H1 (cell line): ENCODE data around the gene NELL2. TPM values are rescaled to one million over a fixed set of nuclear protein-coding genes. Genes with fewer than 3 reads are reported as not detected.

Experiments
- CTCF ChIA-PET: fragments of 300-600 bp; sonication (Branson Sonifier 250); formaldehyde crosslinking; loops from one replicate; lab custom pipeline; 2021; ENCODE audit not compliant: partially characterized antibody; lab: Charles Lee
- POLR2A ChIA-PET: fragments of 300-600 bp; sonication (Branson Sonifier 250); formaldehyde crosslinking; loops from one replicate; lab custom pipeline; 2021; ENCODE audit warnings: inconsistent platforms; ENCODE audit not compliant: partially characterized antibody; lab: Charles Lee
- DNase-seq, 2 experiments: peaks; one replicate each; pipeline versions ENCODE4 v3.0.0 to v3.0.0-alpha.2; 2010 to 2022; ENCODE audit warnings: low spot score in 2 of 2, low read depth in 1 of 2, mixed read lengths in 1 of 2
- FAIRE-seq: peaks from 2 replicates; lab custom pipeline; 2011; peaks lifted over from hg19 to GRCh38; lab: Jason Lieb, UNC
- H2AFZ ChIP-seq: 2 replicates; pipeline ENCODE4 v1.8.1; 2012; ENCODE audit warnings: low read length, inconsistent platforms
- H2AK5ac ChIP-seq: 2 replicates; pipeline ENCODE4 v1.6.1; 2013; ENCODE audit warnings: low read depth, low read length
- H2BK120ac ChIP-seq: replicated peaks from 2 replicates; pipeline ENCODE3; 2013; ENCODE audit warnings: low read depth, low read length, inconsistent platforms
- H2BK12ac ChIP-seq: 2 replicates; pipeline ENCODE4 v1.6.1; 2013; ENCODE audit warnings: low read depth, low read length
- H2BK15ac ChIP-seq: 2 replicates; pipeline ENCODE4 v1.6.1; 2013; ENCODE audit warnings: low read length
- H2BK20ac ChIP-seq: 2 replicates; pipeline ENCODE4 v1.6.1; 2013; ENCODE audit warnings: low read length
- H2BK5ac ChIP-seq: 2 replicates; pipeline ENCODE4 v1.6.1; 2013; ENCODE audit warnings: low read depth, low read length
- H3K14ac ChIP-seq: 2 replicates; pipeline ENCODE4 v1.6.1; 2013; ENCODE audit warnings: inconsistent platforms; ENCODE audit not compliant: insufficient read length
- H3K18ac ChIP-seq: 2 replicates; pipeline ENCODE4 v1.6.1; 2013; ENCODE audit warnings: low read length; ENCODE audit errors: extremely low read depth
- H3K23ac ChIP-seq: 2 replicates; pipeline ENCODE4 v1.6.1; 2013; ENCODE audit warnings: inconsistent platforms; ENCODE audit not compliant: insufficient read length
- H3K23me2 ChIP-seq: 2 replicates; pipeline ENCODE4 v1.6.1; 2013; ENCODE audit warnings: low read depth, low read length
- H3K27ac ChIP-seq: 2 replicates; pipeline ENCODE4 v1.6.1; 2011; ENCODE audit warnings: low read depth, low read length, inconsistent platforms
- H3K27me3 ChIP-seq, 4 experiments: replicated peaks in 1 of 4; 1 replicate in 1 of 4; 2 replicates in 3 of 4; pipeline versions ENCODE4 v1.6.1 to v1.8.1; 2011 to 2013; ENCODE audit warnings: low read length in 3 of 4, mild to moderate bottlenecking in 3 of 4, inconsistent platforms in 2 of 4, mixed read lengths in 2 of 4, moderate library complexity in 1 of 4; ENCODE audit not compliant: control insufficient read depth in 3 of 4, insufficient read depth in 3 of 4; ENCODE audit errors: extremely low read depth in 1 of 4
- H3K36me3 ChIP-seq, 4 experiments: 2 replicates each; pipeline versions ENCODE4 v1.6.1 to v1.8.1; 2011 to 2013; ENCODE audit warnings: mild to moderate bottlenecking in 4 of 4, low read length in 3 of 4, moderate library complexity in 2 of 4, control low read depth in 1 of 4, inconsistent platforms in 1 of 4; ENCODE audit not compliant: insufficient read depth in 4 of 4, control insufficient read depth in 2 of 4
- H3K4ac ChIP-seq: replicated peaks from 2 replicates; pipeline ENCODE3; 2013; ENCODE audit warnings: low read length, low read depth, mixed read lengths, inconsistent platforms; ENCODE audit not compliant: insufficient read length
- H3K4me1 ChIP-seq, 4 experiments: replicated peaks in 1 of 4; 1 replicate in 1 of 4; 2 replicates in 3 of 4; pipeline versions ENCODE4 v1.6.1 to v1.8.1; 2011 to 2013; ENCODE audit warnings: low read length in 3 of 4, inconsistent platforms in 2 of 4, mixed read lengths in 1 of 4; ENCODE audit not compliant: insufficient read depth in 4 of 4, control insufficient read depth in 3 of 4
- H3K4me2 ChIP-seq, 2 experiments: 2 replicates each; pipeline versions ENCODE4 v1.6.1 to v1.8.1; 2011 to 2013; ENCODE audit warnings: low read depth in 2 of 2, low read length in 2 of 2, control low read depth in 1 of 2, inconsistent platforms in 1 of 2, mild to moderate bottlenecking in 1 of 2; ENCODE audit not compliant: insufficient read depth in 1 of 2
- H3K4me3 ChIP-seq, 4 experiments: fragments of 200-600, 300-600 bp in 1 of 4; sonication (generic), shearing (Covaris generic), sonication (Bioruptor Twin) in 1 of 4; 2 replicates each; pipeline versions ENCODE4 v1.5.1 to v1.8.1; 2011 to 2016; ENCODE audit warnings: low read length in 4 of 4, low read depth in 3 of 4, control low read depth in 2 of 4, inconsistent platforms in 2 of 4, mild to moderate bottlenecking in 2 of 4, mixed read lengths in 1 of 4, moderate library complexity in 1 of 4; ENCODE audit not compliant: insufficient read depth in 2 of 4; ENCODE audit errors: extremely low read depth in 1 of 4
- H3K56ac ChIP-seq: replicated peaks from 2 replicates; pipeline ENCODE3; 2013; ENCODE audit warnings: low read depth, mild to moderate bottlenecking, mixed read lengths, low read length, inconsistent platforms; ENCODE audit not compliant: insufficient read length
- H3K79me1 ChIP-seq: 2 replicates; pipeline ENCODE4 v1.6.1; 2013; ENCODE audit warnings: low read depth, low read length, control low read depth
- H3K79me2 ChIP-seq, 2 experiments: 2 replicates each; pipeline versions ENCODE4 v1.6.1 to v1.8.1; 2012 to 2013; ENCODE audit warnings: low read length in 2 of 2, mild to moderate bottlenecking in 2 of 2, inconsistent platforms in 1 of 2; ENCODE audit not compliant: insufficient read depth in 2 of 2, control insufficient read depth in 1 of 2
- H3K9ac ChIP-seq, 4 experiments: replicated peaks in 1 of 4; 1 replicate in 1 of 4; 2 replicates in 3 of 4; pipeline versions ENCODE4 v1.6.1 to v1.8.1; 2011 to 2013; ENCODE audit warnings: low read depth in 3 of 4, low read length in 3 of 4, control low read depth in 2 of 4, mild to moderate bottlenecking in 2 of 4, moderate library complexity in 2 of 4, inconsistent platforms in 1 of 4; ENCODE audit errors: extremely low read depth in 1 of 4
- H3K9me3 ChIP-seq, 2 experiments: 2 replicates each; pipeline versions ENCODE4 v1.6.1 to v1.8.1; 2012 to 2013; ENCODE audit warnings: mild to moderate bottlenecking in 2 of 2, moderate library complexity in 2 of 2, control low read depth in 1 of 2, inconsistent platforms in 1 of 2, low read depth in 1 of 2, low read length in 1 of 2, mixed read lengths in 1 of 2; ENCODE audit not compliant: insufficient read depth in 2 of 2
- H4K20me1 ChIP-seq, 2 experiments: replicated peaks in 1 of 2; 2 replicates each; pipeline versions ENCODE3 to v1.8.1; 2011 to 2013; ENCODE audit warnings: inconsistent platforms in 2 of 2, low read length in 2 of 2, mild to moderate bottlenecking in 1 of 2; ENCODE audit not compliant: insufficient read depth in 2 of 2, control insufficient read depth in 1 of 2
- H4K5ac ChIP-seq: 2 replicates; pipeline ENCODE4 v1.6.1; 2013; ENCODE audit warnings: low read length, low read depth, mixed read lengths, inconsistent platforms; ENCODE audit not compliant: insufficient read length
- H4K8ac ChIP-seq: 2 replicates; pipeline ENCODE4 v1.8.0; 2013; ENCODE audit warnings: mild to moderate bottlenecking, moderate library complexity, low read length, inconsistent platforms; ENCODE audit not compliant: insufficient read depth; ENCODE audit errors: extremely low read depth
- H4K91ac ChIP-seq: replicated peaks from 2 replicates; pipeline ENCODE3; 2013; ENCODE audit warnings: low read length, mixed read lengths, inconsistent platforms; ENCODE audit not compliant: insufficient read length
- BACH1 ChIP-seq: IDR thresholded peaks from 2 replicates; pipeline ENCODE4 v1.6.1; 2012; ENCODE audit warnings: low read length, improper control_type of control experiment
- EGR1 ChIP-seq: IDR thresholded peaks from 2 replicates; pipeline ENCODE4 v1.6.1; 2011; ENCODE audit warnings: low read depth, low read length, borderline replicate concordance
- HDAC2 ChIP-seq, 2 experiments: fragments of 300-600 bp in 1 of 2; sonication (generic) in 1 of 2; IDR thresholded peaks; 2 replicates each; pipeline ENCODE4 v1.6.1; 2011 to 2012; ENCODE audit warnings: low read depth in 2 of 2, low read length in 2 of 2, mild to moderate bottlenecking in 2 of 2, moderate library complexity in 2 of 2, borderline replicate concordance in 1 of 2, inconsistent platforms in 1 of 2
- HDAC6 ChIP-seq: IDR thresholded peaks from one replicate; pipeline ENCODE4 v1.7.1; 2012; ENCODE audit warnings: low read depth, mild to moderate bottlenecking, inconsistent platforms, low read length, moderate library complexity
- NANOG ChIP-seq: IDR thresholded peaks from 2 replicates; pipeline ENCODE4 v1.6.1; 2011; ENCODE audit warnings: low read length, low read depth, mild to moderate bottlenecking, inconsistent platforms; ENCODE audit not compliant: insufficient read depth, poor library complexity, severe bottlenecking
- PHF8 ChIP-seq: fragments of 200-600 bp; sonication (generic); conservative IDR thresholded peaks from 2 replicates; pipeline ENCODE4 v1.7.1; 2012; ENCODE audit warnings: low read depth, mild to moderate bottlenecking, inconsistent platforms, low read length, moderate library complexity
- RNF2 ChIP-seq: fragments of 200-900, 300-1000 bp; sonication (generic); IDR thresholded peaks from 2 replicates; pipeline ENCODE4 v1.7.1; 2016; ENCODE audit warnings: borderline replicate concordance, low read depth, mild to moderate bottlenecking, antibody characterized with exemption, low read length; ENCODE audit not compliant: poor library complexity, severe bottlenecking; ENCODE audit errors: missing control alignments
- RXRA ChIP-seq: IDR thresholded peaks from 2 replicates; pipeline ENCODE4 v1.6.1; 2011; ENCODE audit warnings: low read depth, mild to moderate bottlenecking, low read length, moderate library complexity; ENCODE audit not compliant: insufficient read depth
- SIN3A ChIP-seq, 2 experiments: IDR thresholded peaks in 1 of 2; conservative IDR thresholded peaks in 1 of 2; 2 replicates each; pipeline ENCODE4 v1.6.1; 2011 to 2012; ENCODE audit warnings: low read length in 2 of 2, improper control_type of control experiment in 1 of 2, low read depth in 1 of 2, mild to moderate bottlenecking in 1 of 2
- SIX5 ChIP-seq: IDR thresholded peaks from 2 replicates; pipeline ENCODE4 v1.6.1; 2011; ENCODE audit warnings: mild to moderate bottlenecking, low read depth, low read length
- SP4 ChIP-seq: IDR thresholded peaks from 2 replicates; pipeline ENCODE4 v1.6.1; 2012; ENCODE audit warnings: low read length, inconsistent platforms
- TAF1 ChIP-seq: IDR thresholded peaks from 2 replicates; pipeline ENCODE4 v1.6.1; 2011; ENCODE audit warnings: mild to moderate bottlenecking, low read depth, low read length
- ZNF274 ChIP-seq: IDR thresholded peaks from 2 replicates; pipeline ENCODE4 v1.7.0; 2012; ENCODE audit warnings: low read length, borderline replicate concordance; ENCODE audit errors: extremely low read depth
- WGBS, 2 experiments: shearing (Covaris generic) in 1 of 2; methylation state at CpG; one replicate each; pipeline versions ENCODE4 v1.1.6 to v1.1.7; 2013 to 2015; ENCODE audit warnings: low lambda C conversion rate in 2 of 2, mixed read lengths in 2 of 2, inconsistent platforms in 1 of 2, low coverage in 1 of 2, missing lambda C conversion rate in 1 of 2; ENCODE audit not compliant: insufficient replicate concordance in 2 of 2, insufficient coverage in 1 of 2, insufficient read length in 1 of 2; ENCODE audit errors: extremely low coverage in 1 of 2, missing lambda C conversion rate in 1 of 2; 5-methylcytosine and 5-hydroxymethylcytosine counted together
- polyA plus RNA-seq, 7 experiments: library from polyadenylated mRNA; depleted of rRNA in 3 of 7; stranded (reverse) in 5 of 7; unstranded in 2 of 7; fragments of >200 nt in 5 of 7; fragments of 200-250 nt in 2 of 7; gene quantifications; 1 replicate in 5 of 7; 2 replicates in 1 of 7; 4 replicates in 1 of 7; pipeline versions ENCODE4 v1.2.1 to v1.2.3, GENCODE V29; 2011 to 2013; ENCODE audit warnings: missing spikeins in 2 of 7, mixed read lengths in 2 of 7
- total RNA-seq: library from RNA; stranded (reverse); fragmentation: NEBNext Ultra II Directional; extraction: Animal tissue kit (Norgen Biotek cat#: 25700); gene quantifications from 2 replicates; pipeline ENCODE4 v1.2.1, GENCODE V29; 2021
- TF ChIP-seq, protein P1 (sequence below): IDR thresholded peaks from 2 replicates; pipeline ENCODE4 v1.6.1; 2012; ENCODE audit warnings: inconsistent platforms

Gene NELL2
- total and polyA plus RNA-seq, 2 of the 8 experiments (the other 6 are each of a cell fraction or from before 2014, with no cell fraction given), result 54.2 to 56.8 TPM

DNA sequence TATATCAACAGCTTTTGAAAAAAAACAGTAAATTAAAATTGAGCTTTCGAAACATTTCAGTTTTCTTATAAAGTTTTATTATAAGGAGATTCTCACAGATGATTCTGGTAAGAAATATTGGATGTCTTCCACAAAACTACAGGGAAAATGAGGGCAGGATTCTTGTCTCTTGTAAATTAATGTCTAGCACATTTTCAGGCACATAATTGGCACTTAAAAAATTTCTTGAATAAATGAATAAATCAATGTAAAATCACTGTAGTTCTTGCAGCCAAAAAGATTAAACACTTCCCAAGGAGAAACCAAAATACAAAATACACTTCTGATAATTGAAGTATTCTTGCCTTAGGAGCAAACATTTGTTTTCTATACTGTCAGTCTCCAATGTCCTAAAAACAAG, 164.4 kb downstream of the NELL2 start:
- H3K23ac ChIP-seq, result no peak overlapping the region
- no peak overlapping the region for H2AFZ ChIP-seq
- FAIRE-seq (no peak), DNase-seq (no peak)
- H3K9me3 ChIP-seq, result no peaks in the 10 kb centered on the region
- no peaks in the 10 kb centered on the region for H3K36me3 ChIP-seq
- WGBS, 2 experiments, result 94% methylated on average over 1 of the region's 1 CpG; no CpG with 5 or more reads in 1 of the 2 experiments
- H2AK5ac ChIP-seq, result no peak overlapping the region
- no peak overlapping the region for H3K18ac ChIP-seq
- no peaks in the 10 kb centered on the region for H3K79me2 ChIP-seq
- H3K4me2 ChIP-seq, result no peak overlapping the region
- no peaks in the 10 kb centered on the region for H4K20me1 ChIP-seq
- no peak overlapping the region for H3K14ac ChIP-seq
- no peak overlapping the region for H4K8ac ChIP-seq
- no peak overlapping the region for H2BK20ac ChIP-seq
- H3K4me1 ChIP-seq, result no peaks in the 10 kb centered on the region
- no peak overlapping the region for H3K4ac ChIP-seq
- H4K91ac ChIP-seq, result no peak overlapping the region
- H3K56ac ChIP-seq, result no peak overlapping the region
- H2BK12ac ChIP-seq, result no peak overlapping the region
- H2BK5ac ChIP-seq, result no peak overlapping the region
- ChIA-PET POLR2A (no interaction called here), CTCF (interaction anchor here (0.7 to 1.9 kb wide), 2 partner anchors 63 to 215 kb away, joined by 3 to 5 read pairs; no protein-coding TSS in a partner anchor)
- no peak overlapping the region for H2BK120ac ChIP-seq
- no peaks in the 10 kb centered on the region for H3K79me1 ChIP-seq
- H3K23me2 ChIP-seq, result no peaks in the 10 kb centered on the region
- H3K9ac ChIP-seq, result no peak overlapping the region
- H3K27me3 ChIP-seq, result no peaks in the 10 kb centered on the region
- H4K5ac ChIP-seq, result no peak overlapping the region
- H3K4me3 ChIP-seq, result no peak overlapping the region
- H2BK15ac ChIP-seq, result no peak overlapping the region
- no peak overlapping the region for H3K27ac ChIP-seq
- TF ChIP-seq SP4 (no peak), NANOG (no peak), TAF1 (no peak), HDAC6 (no peak), ZNF274 (no peak), BACH1 (no peak), EGR1 (no peak), RXRA (no peak), SIX5 (no peak), SIN3A (conservative IDR thresholded peaks at IDR 0.05 in 1 of 2, IDR thresholded peaks at IDR 0.05 in 1 of 2; ENCODE audit: low read depth in 1 of 2, low read length in 2 of 2) (no peak), PHF8 (no peak), RNF2 (no peak), HDAC2 (IDR thresholded peaks at IDR 0.05; ENCODE audit: borderline replicate concordance in 1 of 2, low read depth in 2 of 2, low read length in 2 of 2) (no peak)
- TF ChIP-seq, protein P1, sequence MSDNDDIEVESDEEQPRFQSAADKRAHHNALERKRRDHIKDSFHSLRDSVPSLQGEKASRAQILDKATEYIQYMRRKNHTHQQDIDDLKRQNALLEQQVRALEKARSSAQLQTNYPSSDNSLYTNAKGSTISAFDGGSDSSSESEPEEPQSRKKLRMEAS, result no peak
